HG03280 (cell line): ENCODE data around the gene LMCD1.
"Not testable (repeated sequence)": the region's sequence is repeated elsewhere in the genome, so short reads cannot be mapped to it uniquely, and the experiment has no call there.

Source experiments
- ATAC-seq: cut with Tn5 transposase; IDR thresholded peaks from one replicate; pipeline ENCODE4 v1.9.1; 2021; ENCODE audit warnings: mild to moderate bottlenecking, moderate library complexity; ENCODE audit not compliant: unreplicated experiment

The LMCD1 gene

DNA sequence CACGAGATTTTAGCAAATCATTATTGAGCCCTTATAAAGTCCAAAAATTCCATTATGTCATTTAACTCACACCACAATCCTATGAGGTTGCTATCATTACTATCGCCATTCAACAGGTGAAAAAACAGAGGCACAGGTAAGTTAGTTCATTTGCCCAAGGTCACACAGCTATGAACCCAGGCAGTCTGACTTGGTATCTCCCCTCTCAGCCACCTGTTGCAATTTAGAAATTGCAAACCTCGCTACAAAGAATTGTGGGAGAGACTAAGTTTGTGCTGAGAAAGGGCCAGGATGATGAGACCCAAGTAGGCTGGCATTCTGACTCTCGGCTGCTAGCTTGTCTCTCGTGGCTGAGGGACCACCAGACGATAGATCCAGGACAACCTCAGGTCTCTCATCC lies 57.7 kb downstream of the LMCD1 start:
- ATAC-seq, result no peak

GRCh38 chr3:8560366-8561007 lies 58.9 kb downstream of the LMCD1 start:
- no peak for ATAC-seq

DNA sequence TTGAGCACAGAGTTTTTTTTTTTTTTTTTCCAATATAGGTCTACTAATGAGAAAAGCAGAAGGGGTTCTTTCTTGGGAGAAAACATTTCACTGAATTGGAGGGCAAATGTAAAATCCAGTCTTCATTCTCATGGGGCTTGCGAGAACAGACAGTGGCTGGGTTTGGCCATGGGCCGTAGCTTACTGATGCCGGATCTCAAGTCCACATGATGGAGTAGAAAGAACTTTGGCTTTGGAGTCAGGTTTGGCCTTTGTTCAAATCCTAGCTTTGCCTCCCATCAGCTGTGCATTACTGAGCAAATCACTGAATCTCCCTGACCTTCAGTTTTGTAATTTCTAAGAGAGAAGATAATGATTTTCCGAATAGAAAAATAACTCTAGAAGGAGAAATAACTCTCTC lies 59.7 kb downstream of the LMCD1 start:
- no peak for ATAC-seq

DNA sequence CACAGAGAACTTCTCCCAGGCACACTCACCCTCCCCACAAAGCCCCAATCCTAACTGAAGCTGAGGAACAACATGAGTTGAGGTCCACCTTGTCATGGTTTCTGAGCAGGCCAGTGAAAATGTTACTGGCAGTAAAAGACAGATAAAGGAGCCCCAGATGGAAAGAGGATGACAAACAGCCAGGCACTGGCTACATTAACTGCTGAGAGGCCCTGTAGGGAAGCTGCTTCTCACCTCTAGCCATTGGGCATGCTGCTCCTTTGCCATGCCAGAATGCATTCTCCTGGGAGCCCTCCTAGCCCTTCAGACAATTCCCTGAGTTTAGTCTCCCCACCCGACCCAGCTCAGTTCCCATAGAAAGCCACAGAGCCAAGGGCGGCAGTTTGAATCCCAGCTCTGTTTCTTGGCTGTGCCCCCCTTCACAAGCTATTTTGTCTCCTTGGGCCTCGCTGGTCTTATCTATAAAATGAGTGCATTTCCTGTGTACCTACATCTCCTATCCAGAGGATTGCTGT lies 60.5 kb downstream of the LMCD1 start:
- no peak for ATAC-seq

- no peak for ATAC-seq
Measured at GRCh38 chr3:8563146-8563545, 61.5 kb downstream of the LMCD1 start.

- no peak for ATAC-seq
Measured at GRCh38 chr3:8563597-8563996, 62.0 kb downstream of the LMCD1 start.

DNA sequence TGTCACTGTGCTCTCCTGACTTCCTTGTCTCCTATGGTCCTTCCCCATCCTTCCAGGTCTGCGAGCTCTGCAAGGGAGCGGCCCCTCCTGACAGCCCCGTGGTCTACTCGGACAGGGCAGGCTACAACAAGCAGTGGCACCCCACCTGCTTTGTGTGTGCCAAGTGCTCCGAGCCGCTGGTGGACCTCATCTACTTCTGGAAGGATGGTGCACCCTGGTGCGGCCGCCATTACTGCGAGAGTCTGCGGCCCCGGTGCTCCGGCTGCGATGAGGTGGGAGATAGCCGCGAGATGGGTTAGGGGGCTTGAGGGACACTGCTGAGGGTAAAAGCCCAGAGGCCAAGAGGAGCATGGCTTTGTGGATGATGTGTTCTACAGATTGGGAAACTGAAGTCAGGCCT lies 63.8 kb downstream of the LMCD1 start:
- no peak for ATAC-seq

DNA sequence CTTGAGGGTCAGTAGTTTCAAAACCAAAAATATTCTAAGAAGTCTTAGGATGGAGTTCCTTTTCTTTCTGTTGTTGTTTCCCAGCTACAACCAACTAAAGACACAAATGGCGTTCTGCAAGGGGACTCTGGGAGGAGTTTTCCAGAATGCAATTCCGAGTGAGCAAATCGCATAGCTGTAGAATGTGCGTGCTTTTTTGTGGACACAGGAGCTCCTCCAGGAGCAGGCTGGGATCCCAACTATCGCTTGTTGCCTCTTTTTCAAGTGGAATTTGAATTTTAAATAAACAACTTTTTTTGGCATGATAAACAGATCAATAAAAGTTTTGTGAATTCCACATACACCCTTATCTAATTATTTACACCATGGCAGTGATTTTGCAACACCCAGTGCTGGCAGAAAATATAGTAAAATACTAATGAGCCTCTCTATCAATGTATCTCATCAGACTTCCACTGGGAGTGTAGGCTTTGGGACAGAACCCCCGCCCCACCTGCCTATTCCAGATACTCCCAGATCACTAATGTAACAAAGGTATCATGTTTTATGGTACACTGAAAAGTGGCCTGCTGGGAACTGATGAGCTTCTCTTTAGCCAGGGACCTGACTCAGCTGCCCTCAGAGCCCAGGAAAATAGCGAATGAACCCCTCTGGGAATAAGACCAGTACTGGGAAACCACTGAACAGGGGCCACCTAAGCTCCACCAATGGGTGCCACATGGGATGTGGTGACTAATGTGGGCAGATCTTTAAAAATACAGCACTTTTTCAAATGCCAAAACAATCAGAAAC lies 66.4 kb downstream of the LMCD1 start:
- no peak for ATAC-seq

DNA sequence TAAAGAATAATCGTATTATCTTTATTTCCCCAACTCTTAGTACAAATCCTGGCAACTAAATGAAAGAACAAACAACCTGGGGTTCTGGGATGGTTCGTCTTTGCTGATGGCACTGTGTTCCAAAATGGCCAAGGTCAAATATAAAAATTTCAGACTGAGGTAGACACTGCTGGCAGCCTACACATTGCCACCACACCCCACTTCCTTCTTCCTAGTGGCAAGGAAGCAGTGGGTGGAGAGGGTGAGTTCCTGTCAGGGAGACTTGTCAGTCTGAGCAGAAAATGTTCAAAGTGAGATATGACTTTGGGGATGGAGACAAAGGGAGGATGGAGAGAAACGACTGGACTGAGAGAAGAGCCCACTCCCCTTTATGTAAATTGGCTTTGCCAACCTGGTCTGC lies 69.6 kb downstream of the LMCD1 start:
- ATAC-seq, result no peak

- ATAC-seq, result no peak
Measured at GRCh38 chr3:8573342-8573926, 71.8 kb downstream of the LMCD1 start.

DNA sequence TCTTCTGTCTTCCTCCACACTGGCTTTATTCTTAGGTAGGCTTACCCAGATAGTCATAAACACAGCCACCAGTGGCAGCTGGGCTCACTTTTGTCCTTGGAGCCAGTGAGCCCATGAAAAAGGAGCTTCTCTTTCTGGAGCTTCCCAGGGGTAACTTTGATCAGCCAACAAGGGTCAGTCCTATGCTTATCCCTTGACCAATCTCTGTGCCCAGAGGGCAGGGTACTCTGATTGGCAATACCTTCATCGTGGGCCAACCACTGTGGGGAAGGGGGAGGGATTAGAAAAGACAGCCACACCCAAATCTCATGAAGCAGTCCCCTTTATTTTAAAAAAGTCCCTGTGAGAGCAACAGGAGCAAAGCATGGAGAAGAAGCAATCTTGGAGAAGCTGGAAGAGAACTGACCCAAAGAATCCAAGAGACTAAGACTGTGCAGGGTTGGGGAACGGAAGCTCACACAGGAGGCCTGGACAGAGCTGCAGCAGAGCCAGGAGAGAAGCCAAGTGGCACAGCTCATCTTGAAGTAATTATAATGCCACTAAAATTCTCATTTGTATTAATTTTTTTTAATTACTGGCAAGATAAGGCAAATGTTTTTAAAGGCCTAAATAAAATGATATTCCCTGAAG lies 72.5 kb downstream of the LMCD1 start:
- no peak for ATAC-seq

DNA sequence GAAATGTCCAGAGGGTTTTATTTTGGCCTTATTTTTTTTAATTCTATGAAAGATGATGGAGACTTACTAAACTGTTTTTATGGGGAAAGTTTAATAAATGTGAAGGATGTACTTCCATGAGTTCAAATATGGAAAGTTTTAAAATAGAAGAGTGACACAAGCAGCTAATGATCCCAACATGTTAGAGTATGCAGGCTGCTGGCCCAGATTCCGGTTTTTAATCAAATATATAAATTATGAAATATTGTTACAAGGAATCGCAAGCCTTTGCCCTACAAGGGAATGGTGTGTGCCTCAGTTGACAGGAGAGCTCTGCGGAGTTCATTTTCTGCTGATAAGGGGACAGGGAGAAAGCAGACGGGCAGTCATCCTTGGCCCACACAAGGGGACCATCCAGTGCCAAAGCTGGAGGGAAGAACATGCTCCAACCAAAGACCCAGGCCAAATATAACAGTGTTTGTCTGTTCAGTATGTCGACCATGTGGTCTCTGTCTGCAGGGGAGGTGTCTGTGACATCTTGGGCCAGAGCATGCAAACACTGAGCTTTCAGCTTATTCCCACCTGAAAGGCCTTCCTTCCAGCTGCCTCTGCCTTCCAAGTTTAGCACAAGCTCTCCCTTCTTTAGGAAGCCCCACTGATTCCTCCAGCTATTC lies 73.2 kb downstream of the LMCD1 start:
- no peak for ATAC-seq

- ATAC-seq, result no peak
Measured at GRCh38 chr3:8575364-8576104, 73.9 kb downstream of the LMCD1 start.

GRCh38 chr3:8576436-8576835 lies 74.8 kb downstream of the LMCD1 start:
- no peak for ATAC-seq

DNA sequence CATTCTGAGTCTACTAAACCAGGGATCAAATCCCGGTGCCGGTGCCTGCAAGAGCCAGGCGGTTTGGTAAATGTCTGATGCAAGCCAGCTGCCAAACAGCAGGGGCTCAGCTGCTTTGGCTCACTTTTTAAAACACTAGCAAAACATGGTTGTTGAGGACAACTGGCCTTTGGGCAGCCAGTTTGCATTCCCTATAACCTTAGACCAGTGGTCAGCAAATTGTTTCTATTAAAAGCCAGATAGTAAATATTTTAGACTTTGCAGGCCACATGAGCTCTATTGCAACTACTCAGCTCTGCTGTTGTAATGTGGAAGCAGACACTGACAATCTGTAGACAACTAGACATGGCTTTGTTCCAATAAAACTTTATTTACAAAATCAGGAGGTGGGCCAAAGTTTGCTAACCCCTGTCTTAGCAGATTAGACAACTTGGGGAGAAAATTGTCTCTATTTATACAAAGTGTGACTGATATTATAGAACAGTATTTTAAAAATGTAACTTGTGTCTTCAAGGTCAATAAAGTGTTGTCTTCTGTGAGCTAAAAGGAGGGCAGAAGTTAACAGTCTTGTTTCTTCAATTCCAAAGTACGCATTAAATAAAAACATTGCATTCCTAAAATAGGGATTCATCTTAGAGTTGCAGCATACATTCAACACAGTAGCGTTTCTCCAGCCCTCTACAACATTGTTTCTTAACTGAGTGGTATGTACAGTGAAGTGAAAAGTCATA lies 75.4 kb downstream of the LMCD1 start:
- no peak for ATAC-seq

DNA sequence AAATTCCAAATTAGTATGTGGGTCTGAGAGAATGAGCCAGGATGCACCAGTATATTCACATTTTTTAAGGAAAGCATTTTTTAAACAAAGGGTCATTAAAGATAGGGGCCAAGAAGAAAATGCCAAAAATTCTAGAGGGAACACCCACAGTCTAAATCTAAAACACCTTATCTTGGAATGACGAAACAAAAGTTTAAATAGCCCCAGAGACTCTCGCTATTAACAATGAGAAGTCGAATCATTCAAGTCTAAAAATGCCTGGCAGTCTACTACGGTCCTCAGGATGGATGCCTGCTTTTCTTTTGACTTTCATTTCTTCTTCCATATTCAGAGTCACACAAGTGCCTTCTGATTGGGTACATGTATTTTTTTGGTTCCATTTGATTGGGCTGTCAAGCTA lies 76.7 kb downstream of the LMCD1 start:
- ATAC-seq, result no peak

DNA sequence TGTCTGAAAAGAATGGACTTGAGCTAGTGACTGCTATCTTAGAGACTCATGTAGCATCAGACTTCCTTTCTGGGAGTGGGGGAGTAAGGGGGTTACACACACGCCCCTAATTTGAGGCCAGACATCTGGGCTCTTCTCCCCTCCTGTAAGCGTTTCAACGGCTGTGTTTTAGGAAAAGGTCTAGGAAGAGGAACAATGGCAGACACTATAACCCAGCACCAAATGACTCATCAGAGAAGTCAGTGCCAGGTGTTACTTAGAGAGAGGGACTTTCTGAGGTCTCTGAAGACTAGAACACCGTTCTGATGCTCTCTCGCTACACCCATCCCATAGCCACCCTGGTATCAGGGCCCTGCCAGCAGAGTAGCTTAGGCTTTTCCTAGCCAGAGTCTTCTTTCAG lies 77.5 kb downstream of the LMCD1 start:
- peak; percentile 97 for ATAC-seq

DNA sequence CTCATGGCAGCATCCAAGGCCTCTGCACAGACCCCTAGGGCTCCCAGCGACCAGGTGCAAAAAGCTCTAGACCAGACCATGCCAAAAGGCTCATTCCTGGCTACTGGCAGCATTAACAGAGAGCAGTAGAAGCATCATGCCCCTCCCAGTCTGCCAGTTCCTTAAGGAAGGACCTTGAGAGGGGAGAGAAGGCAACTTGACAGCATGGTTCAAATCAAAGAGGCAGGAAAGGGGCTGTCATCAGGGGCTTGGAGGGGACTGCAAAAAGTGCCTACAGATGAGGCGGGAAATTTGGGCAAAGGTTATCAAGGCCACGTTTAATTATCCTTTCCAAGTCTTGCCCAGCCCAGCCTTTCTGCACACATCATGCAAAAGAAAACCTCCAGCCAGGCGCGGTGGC lies 78.3 kb downstream of the LMCD1 start:
- no peak for ATAC-seq

DNA sequence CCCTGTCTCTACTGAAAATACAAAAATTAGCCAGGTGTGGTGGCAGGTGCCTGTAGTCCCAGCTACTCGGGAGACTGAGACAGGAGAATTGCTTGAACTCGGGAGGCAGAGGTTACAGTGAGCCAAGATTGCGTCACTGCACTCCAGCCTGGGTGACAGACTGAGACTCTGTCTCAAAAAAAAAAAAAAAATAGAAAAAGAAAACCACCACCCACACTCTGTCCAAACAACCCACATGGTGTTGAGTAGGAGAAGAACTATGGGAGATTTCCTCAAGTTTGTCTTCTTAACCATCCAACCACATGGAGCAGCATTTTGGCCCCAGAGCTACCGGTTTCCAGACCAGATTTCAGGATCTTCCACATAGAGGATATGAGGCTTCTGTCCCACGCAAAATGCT lies 78.8 kb downstream of the LMCD1 start:
- ATAC-seq, result not testable (repeated sequence)

GRCh38 chr3:8581373-8581772 lies 79.8 kb downstream of the LMCD1 start:
- no peak for ATAC-seq
